Raji (cell line): ENCODE measurements around the gene TSC2.

Source experiments
- POLR2A ChIP-seq: IDR thresholded peaks from 2 replicates; pipeline ENCODE4 v1.6.1; 2011; ENCODE audit warnings: low read depth, low read length, control low read depth; ENCODE audit not compliant: insufficient read depth

Gene TSC2

DNA sequence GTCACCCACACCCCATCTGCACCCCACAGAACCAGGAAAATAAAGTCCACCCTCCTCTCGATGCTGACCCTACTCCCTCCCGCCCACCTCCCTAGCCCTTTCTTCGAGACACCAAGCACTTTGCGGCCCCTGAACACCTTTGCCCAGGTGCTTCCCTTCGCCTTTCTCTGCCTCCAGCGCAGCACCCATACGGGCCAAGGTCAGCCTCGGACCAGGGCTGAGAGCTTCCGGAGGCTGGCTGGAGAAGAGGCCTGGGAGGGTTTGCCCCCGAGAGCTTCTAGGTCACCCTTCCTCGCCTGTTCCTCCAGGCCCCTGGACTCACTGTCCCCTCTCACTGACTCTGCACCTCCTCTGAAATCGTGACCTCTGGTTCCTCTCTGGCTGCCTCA lies 23.8 kb upstream of the TSC2 start:
- no peak for TF ChIP-seq POLR2A

DNA sequence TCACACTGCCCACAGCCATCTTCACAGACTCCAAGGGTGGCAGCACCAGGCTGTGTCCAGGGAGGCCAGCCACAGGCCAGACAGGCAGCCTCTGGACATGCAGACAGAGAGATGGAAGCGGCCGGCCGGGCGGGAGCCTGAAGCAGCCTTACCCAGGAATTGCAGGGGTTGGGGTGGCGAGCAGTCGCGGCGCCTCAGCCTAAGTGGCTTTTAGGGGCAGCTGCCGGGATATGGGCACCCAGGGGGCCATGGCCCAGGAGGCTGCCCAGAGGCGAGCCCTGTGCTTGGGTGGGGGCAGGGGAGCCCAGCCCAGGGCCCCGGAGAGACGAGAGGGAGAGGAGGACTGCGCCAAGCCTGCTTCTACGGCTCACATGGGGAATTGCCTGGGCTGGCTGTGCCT lies 22.5 kb upstream of the TSC2 start:
- no peak for TF ChIP-seq POLR2A

DNA sequence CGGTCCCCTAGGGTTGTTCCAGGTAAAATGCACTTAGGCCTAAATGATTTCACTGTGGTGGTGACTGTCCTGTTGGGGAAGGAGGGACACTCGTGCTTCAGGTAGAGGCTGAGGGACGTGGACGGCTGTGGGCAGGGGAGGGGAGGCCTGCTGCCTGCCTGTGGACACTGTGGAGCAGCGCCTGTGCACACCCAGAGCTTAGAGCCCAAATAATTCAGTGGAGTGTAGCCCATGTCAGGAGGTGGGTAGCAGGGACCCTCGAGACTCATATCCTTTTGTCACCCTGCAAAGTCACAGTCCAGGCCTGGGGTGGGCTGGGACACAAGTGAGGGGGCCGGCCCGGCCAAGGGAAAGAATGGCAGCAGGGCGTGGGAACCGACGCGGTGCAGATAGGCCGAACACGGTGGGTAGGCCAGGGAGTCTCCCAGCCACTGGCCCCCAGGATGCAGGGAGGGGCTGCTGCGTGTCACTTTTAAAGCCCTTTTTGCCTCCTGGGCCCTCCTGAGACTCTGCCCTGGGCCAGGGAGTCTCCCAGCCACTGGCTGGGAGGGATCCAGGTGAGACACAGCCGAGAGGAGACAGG lies 21.8 kb upstream of the TSC2 start:
- TF ChIP-seq POLR2A, result no peak

DNA sequence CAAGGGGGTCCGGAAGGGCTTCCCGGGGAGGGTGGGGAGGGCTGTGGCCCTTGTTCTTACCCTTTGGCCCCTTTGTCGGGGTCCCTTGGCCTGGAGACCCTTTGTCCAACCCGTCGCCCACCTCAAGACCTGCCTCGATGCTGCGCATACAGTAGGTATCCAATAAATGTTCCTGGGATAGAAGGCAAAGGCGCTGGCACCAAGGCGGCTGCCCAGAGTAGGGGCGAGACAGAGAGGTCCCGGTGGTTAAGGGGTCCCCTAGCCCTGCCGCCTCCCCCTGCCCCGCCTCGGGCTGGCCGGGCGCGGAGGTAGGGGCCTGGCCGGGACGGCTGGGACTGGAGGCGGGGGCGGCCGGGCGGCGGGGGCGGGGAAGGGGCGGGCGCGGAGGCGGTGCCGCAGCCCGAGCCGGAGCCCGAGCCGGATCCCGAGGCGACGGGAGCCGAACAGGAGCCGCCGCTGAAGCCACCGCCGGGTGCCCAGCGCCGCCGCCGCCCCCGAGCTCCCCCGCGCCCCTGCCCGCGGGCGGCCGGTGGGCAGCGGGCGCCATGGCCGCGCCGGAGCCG lies 21.2 kb upstream of the TSC2 start, which contains the start of gene NHERF2:
Gene NHERF2, plus strand, starts transcription at position 442 of the 563 bp plus-strand sequence. Its CDS starts 104 bp downstream, at position 546.
- no peak for TF ChIP-seq POLR2A

DNA sequence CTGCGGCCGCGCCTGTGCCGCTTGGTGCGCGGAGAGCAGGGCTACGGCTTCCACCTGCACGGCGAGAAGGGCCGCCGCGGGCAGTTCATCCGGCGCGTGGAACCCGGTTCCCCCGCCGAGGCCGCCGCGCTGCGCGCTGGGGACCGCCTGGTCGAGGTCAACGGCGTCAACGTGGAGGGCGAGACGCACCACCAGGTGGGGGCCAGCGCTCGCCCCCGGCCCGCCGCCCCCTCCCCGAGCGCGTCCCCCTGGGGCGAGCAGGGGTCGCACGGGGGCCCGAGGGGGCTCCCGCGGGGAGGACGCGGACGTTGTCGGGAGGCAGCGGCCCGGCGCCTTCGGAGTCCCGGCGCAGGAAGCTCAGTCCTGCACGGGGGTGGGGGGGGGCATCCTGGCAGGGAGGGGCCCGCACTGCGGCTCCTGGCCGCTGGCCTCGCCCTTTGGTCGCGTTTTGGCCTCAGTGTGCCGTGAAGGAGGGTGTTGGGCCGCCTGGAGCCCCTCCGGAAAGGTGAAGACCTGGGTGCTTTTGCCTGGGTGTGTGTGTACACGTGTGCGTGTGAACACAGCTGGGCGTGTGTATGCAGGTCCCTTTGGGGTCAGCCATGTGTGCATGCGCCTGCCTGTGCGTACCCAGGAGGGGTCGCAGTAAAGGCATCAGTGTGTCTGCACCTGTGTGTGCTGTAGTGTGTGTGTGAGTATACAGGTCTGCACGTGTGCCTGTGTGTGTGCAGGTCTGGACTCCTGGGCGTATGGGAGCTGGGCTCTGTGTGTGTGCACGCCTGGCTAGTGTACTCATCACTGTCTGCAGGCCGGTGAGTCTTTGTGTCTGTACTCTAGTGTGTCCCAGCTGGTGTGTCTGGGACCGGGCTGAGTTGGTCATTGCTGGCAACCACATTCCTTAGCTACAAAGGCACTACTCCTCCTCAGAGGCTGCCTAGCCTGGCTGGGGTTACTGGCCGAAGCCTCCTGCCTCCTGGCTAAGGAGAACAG lies 20.5 kb upstream of the TSC2 start:
- TF ChIP-seq POLR2A, result no peak

DNA sequence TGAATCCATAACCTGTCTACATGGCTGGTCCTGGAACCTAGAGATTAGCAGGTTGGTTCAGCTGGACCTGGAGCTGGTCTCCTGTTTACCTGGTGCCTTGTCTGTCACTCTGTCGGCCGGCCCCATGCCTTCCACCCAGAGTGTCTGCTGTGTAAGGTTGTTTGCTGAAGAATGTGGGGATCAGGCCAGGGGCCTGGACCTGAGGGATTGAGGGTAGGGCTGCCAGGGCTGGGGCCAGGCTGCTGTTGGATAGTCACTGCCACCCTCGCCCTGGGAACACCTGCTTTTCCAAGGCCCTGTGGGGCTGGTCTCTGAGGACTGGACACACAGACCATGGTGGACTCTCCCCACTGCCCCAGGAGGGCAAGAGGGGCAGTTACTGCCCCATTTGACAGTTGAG lies 19.6 kb upstream of the TSC2 start:
- TF ChIP-seq POLR2A, result no peak

DNA sequence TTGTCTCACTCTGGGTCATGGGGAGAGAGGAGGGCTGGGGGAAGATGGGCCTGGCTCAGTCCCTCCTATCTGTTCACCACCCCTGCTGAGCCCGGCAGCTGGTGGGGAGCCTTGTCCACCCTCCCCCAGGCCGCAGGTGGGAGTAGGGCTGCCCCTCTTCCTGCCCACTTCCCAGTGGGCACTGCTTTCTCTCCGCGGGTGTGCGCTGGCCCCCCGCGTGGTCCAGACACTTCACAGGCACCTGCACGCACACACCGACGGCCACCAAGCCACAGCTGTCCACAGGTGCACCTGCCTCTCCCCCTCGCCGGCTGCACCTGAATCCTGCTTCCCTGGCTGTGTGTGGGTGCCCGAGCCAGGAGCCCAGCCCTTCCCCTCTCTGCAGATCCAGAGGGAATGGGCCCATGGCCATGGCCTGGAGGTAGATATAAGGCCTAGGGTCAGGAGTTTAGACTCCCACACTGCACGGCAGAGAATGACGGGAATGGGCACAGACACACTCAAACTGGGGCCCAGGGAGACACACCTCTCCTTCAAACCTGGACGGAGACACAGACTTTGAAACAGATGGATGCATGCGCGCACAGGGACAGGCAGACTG lies 19.1 kb upstream of the TSC2 start:
- TF ChIP-seq POLR2A, result no peak

DNA sequence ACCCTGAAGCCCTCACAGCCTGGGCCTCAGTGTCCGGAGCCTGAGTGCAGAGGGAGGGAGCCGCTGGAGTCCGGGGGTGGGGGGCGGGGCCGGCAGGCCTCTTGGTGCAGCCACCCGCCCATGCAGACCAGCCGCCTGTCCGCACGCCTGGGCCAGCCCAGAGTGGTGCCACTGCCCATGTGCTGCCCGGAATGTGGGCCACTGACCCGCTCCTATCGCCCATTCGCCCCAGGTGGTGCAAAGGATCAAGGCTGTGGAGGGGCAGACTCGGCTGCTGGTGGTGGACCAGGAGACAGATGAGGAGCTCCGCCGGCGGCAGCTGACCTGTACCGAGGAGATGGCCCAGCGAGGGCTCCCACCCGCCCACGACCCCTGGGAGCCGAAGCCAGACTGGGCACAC lies 18.4 kb upstream of the TSC2 start:
- no peak for TF ChIP-seq POLR2A

DNA sequence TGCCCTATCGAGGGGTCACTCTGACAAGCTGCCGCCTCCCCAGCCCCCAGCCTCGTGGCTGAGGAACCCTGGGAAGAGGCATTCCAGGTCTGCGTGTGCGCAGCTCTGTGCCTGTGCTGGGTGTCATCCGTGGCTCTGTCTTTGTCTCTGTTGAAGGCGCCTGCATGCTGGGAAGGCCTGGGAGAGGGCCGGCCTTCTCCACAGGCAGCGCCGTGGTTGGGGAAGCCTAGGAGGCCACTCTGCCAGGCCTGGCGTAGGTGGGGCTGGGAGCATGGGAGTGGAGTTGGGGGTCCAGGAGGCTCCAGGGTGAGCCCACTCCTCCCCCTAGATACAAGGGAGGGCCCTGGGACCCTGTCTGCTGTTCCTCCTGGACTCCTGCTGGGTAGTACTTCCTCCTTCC lies 17.7 kb upstream of the TSC2 start:
- TF ChIP-seq POLR2A, result no peak

DNA sequence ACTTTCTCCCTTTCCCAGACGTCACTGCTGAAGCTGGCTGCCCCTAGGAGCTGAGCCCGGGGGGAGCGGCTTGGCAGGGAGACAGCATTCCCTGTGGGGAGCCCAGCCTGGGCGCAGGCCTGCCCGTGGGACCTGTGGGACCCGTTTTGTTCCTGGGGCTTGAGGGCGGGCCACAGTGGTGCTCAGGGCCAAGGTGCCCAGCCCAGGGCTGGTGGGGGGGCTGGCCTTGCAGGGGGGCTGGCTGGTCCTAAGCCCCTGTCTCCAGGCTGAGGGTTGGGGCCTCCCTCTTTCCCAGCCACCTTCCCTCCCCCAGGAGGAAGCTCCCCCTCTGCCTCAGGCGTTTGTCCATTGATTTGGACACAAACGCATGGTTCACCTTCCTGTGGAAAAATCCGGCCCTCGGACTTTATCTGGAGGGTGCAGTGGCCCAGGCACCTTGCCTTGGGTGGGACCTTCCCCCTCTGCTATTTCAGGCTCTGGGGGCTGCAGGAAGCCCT lies 16.7 kb upstream of the TSC2 start:
- TF ChIP-seq POLR2A, result no peak

DNA sequence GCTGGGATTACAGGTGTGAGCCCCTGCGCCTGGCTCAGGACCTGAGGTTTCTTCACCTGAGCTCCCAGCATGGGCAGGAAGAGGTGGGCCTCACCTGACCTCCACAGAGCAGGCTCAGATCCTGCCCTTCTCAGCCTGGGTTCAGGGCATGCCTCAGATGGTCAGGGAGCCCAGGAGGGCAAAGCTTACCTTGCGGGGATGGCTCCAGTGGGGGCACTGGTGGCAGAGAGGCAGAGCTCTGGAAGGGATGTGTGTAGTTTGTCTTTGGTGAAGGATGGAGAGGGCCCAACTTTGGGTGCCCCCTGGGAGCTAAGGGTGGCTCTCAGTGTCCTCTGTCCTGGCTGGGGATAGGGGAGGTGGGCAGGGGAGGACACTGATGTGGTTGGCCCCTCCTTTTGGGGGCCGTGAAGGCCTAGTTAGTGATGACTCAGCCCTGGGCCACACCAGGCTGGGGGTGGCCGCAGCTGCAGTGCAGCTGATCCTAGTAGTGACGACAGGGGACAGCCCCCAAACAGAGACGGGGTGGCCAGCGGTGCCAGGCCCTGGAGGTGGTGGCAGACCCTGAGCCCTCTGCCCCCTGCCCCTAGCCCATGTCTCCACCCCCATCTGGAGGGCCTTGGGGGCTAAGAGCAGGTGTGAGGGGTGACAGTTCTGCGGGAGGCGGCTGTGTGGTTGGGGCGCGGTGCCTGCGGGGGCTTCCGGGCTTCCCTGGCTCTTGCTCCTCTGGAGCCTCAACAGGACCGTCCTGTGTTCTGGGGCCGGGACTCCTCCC lies 15.3 kb upstream of the TSC2 start:
- TF ChIP-seq POLR2A, result no peak

DNA sequence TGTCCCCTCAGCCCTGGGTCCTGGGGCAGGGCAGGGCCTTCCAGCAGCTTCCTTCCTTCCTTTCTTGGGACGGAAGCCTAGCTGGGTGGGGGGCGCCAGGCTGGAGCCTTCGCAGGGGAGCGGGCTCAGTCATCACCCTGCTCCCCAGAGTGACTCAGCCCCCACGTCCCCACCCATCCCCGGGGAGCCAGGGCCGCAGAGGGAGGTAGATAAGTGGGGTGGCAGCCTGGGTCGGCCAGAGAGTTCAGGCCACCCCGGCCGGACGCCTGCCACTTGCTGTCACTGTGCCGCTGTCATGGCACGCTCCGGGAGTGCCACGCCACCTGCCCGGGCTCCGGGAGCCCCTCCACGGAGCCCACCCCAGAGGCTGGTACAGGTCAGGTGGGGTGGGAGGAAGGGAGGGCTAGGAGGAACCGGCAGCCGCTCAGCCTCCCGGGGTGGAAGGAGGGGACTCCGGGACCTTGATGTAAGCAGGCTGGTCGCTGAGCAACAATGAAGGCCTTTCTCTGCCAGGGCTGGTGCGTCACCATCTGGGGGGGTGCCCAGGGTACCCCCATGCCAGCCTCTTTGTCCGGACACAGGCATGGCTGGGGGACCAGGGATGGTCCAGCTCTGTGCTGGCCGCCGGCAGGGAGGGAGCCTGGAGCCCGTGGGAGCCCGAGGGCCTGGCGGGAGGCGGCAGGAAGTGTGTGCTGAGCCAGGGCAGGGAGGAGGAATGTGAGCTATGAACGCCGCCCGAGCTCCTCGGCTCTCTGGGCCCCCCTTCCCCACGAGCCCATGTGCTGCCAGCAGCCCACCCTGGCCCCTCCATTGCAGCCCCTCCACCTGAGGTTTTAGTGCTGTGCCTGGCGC lies 14.5 kb upstream of the TSC2 start:
- no peak for TF ChIP-seq POLR2A

DNA sequence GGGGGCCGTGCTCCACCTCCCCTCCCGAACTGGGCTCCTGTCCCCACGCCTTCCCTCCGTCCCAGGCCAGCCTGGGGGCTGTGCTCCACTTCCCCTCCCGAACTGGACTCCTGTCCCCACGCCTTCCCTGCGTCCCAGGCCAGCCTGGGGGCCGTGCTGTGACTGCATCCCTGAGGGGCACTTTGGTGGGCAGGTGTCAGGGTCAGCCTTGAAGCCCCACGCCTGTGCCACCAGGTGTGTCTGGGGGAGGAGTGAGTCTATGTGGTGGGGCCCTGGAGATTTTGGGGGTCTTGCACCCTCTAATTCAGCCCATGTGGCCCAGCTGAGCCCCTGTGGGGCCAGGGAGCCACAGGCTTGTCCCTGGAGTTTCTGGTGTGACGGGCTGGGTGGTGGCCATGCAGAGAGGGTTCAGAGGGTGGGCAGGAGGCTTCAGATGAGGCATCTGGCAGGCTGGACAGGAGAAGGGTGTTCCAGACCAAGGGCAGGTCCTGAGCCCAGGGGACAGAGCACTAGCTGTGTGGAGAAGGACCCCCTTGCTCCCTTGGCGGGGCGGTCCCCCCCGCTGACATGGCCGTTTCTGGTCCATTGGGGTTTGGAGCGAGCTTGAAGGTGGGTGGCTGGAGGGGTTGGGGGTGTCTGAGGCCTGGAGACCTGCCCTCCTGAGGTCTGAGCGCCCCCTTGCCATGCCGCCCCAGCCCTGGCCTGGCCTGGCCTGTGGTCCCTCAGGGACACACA lies 12.9 kb upstream of the TSC2 start:
- TF ChIP-seq POLR2A, result no peak
